ENCODE data around the gene CLPSL1. TPM values are rescaled to one million over a fixed set of nuclear protein-coding genes. Genes with fewer than 3 reads are reported as not detected.

The CLPSL1 gene
- total RNA-seq, 5 donors from 2014 or later (not counting 1 experiment from before 2014, with no cell fraction given) = not detected

- H3K9me3 Mint-ChIP-seq = no peaks in the 10 kb centered on the region
- no peak for DNase-seq
- H3K36me3 Mint-ChIP-seq = no peaks in the 10 kb centered on the region
- H3K4me3 Mint-ChIP-seq = no peak overlapping the region
- H3K4me1 ChIP-seq (ENCODE audit: control insufficient read depth in 1 of 2, extremely low read depth in 1 of 2, insufficient read depth in 2 of 2, low read length in 2 of 2) = no peaks in the 10 kb centered on the region
- peaks cover 0 to 6% (median 0%) of the 10 kb centered on the region in 3 donors for H3K4me1 Mint-ChIP-seq
- no peaks in the 10 kb centered on the region for H3K36me3 ChIP-seq (ENCODE audit: control insufficient read depth in 2 of 2, extremely low read depth in 1 of 2, insufficient read depth in 1 of 2, low read length in 1 of 2)
- H3K27ac Mint-ChIP-seq = no peak overlapping the region
- ChIA-PET POLR2A (no interaction called here), CTCF (no interaction called here)
- H3K9me3 ChIP-seq = no peaks in the 10 kb centered on the region
- no peak for ATAC-seq (replicated peaks in 1 of 4)
- 87% methylated on average over 5 of the region's 6 CpGs for WGBS (ENCODE audit: insufficient coverage)
- no peak overlapping the region for H3K27ac ChIP-seq (ENCODE audit: low read length)
- peaks cover 20% of the 10 kb centered on the region in 2 donors for H3K27me3 Mint-ChIP-seq
- peaks cover 0 to 35% of the 10 kb centered on the region in 2 experiments for H3K27me3 ChIP-seq (replicated peaks in 1 of 2; ENCODE audit: control insufficient read depth in 2 of 2, extremely low read depth in 1 of 2, insufficient read depth in 2 of 2, low read length in 1 of 2)
- H3K4me3 ChIP-seq (ENCODE audit: control insufficient read depth in 1 of 2, extremely low read depth in 1 of 2, low read length in 1 of 2) = no peak overlapping the region
Measured at GRCh38 chr6:35811699-35811995, 30.8 kb downstream of the CLPSL1 start.

GRCh38 chr6:35817515-35817914, 36.7 kb downstream of the CLPSL1 start:
- DNase-seq (no peak), ATAC-seq (replicated peaks in 1 of 4) (no peak)
- ChIA-PET CTCF (no interaction called here), POLR2A (no interaction called here)
- Mint-ChIP-seq H3K27ac (no peak overlapping the region), H3K4me3 (no peak overlapping the region), H3K27me3 (no peaks in the 10 kb centered on the region), H3K36me3 (no peaks in the 10 kb centered on the region), H3K4me1 (no peaks in the 10 kb centered on the region), H3K9me3 (peaks cover 0 to 4% (median 0%) of the 10 kb centered on the region in 3 donors)
- H3K27me3 ChIP-seq (replicated peaks in 1 of 2; ENCODE audit: control insufficient read depth in 2 of 2, extremely low read depth in 1 of 2, insufficient read depth in 2 of 2, low read length in 1 of 2) = peaks cover 0 to 16% of the 10 kb centered on the region in 2 experiments
- H3K4me3 ChIP-seq (ENCODE audit: control insufficient read depth in 1 of 2, extremely low read depth in 1 of 2, low read length in 1 of 2) = no peak overlapping the region
- no peaks in the 10 kb centered on the region for H3K36me3 ChIP-seq (ENCODE audit: control insufficient read depth in 2 of 2, extremely low read depth in 1 of 2, insufficient read depth in 1 of 2, low read length in 1 of 2)
- no peak overlapping the region for H3K27ac ChIP-seq (ENCODE audit: low read length)
- H3K9me3 ChIP-seq = no peaks in the 10 kb centered on the region
- H3K4me1 ChIP-seq (ENCODE audit: control insufficient read depth in 1 of 2, extremely low read depth in 1 of 2, insufficient read depth in 2 of 2, low read length in 2 of 2) = no peaks in the 10 kb centered on the region

DNA sequence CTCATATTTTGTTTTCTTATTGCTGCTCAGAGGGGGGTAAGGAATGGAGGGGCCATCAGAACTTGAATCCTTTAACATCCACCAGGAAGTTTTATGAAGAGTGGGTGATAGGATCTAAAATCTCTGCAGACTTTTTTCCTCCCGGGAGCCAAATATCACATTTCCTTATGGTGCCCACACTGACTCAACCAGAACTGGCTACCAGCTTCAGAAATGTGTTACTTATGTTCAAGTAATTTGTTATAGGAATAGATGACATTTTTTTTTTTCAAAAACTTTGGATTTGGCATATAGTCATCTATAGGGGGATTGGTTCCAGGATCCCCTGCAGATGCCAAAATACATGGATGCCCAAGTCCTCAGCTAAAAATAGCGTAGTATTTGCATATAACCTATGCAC, 42.8 kb downstream of the CLPSL1 start:
- no peak for DNase-seq
- H3K4me3 Mint-ChIP-seq = no peak overlapping the region
- H3K36me3 Mint-ChIP-seq = no peaks in the 10 kb centered on the region
- no peak for ATAC-seq (replicated peaks in 1 of 4)
- Histone ChIP-seq H3K4me1 (ENCODE audit: control insufficient read depth in 1 of 2, extremely low read depth in 1 of 2, insufficient read depth in 2 of 2, low read length in 2 of 2) (no peaks in the 10 kb centered on the region), H3K27me3 (replicated peaks in 1 of 2; ENCODE audit: control insufficient read depth in 2 of 2, extremely low read depth in 1 of 2, insufficient read depth in 2 of 2, low read length in 1 of 2) (peaks cover 0 to 9% of the 10 kb centered on the region in 2 experiments), H3K4me3 (ENCODE audit: control insufficient read depth in 1 of 2, extremely low read depth in 1 of 2, low read length in 1 of 2) (no peak overlapping the region), H3K9me3 (no peaks in the 10 kb centered on the region), H3K36me3 (ENCODE audit: control insufficient read depth in 2 of 2, extremely low read depth in 1 of 2, insufficient read depth in 1 of 2, low read length in 1 of 2) (no peaks in the 10 kb centered on the region), H3K27ac (ENCODE audit: low read length) (no peak overlapping the region)
- ChIA-PET POLR2A (no interaction called here), CTCF (interaction anchor here in 1 of 2 donors (0.7 kb wide), 1 partner anchor 127 kb away, joined by 5 read pairs; no protein-coding TSS in a partner anchor)
- H3K27ac Mint-ChIP-seq = no peak overlapping the region
- no CpG with 5 or more reads among the region's 2 CpGs for WGBS (ENCODE audit: insufficient coverage)
- no peaks in the 10 kb centered on the region for H3K9me3 Mint-ChIP-seq
- H3K4me1 Mint-ChIP-seq = no peaks in the 10 kb centered on the region
- peaks cover 5 to 6% of the 10 kb centered on the region in 2 donors for H3K27me3 Mint-ChIP-seq

GRCh38 chr6:35824552-35825192, 43.9 kb downstream of the CLPSL1 start:
- Histone ChIP-seq H3K27me3 (replicated peaks in 1 of 2; ENCODE audit: control insufficient read depth in 2 of 2, extremely low read depth in 1 of 2, insufficient read depth in 2 of 2, low read length in 1 of 2) (peaks cover 0 to 7% of the 10 kb centered on the region in 2 experiments), H3K27ac (ENCODE audit: low read length) (no peak overlapping the region), H3K4me3 (ENCODE audit: control insufficient read depth in 1 of 2, extremely low read depth in 1 of 2, low read length in 1 of 2) (no peak overlapping the region), H3K4me1 (ENCODE audit: control insufficient read depth in 1 of 2, extremely low read depth in 1 of 2, insufficient read depth in 2 of 2, low read length in 2 of 2) (no peaks in the 10 kb centered on the region), H3K36me3 (ENCODE audit: control insufficient read depth in 2 of 2, extremely low read depth in 1 of 2, insufficient read depth in 1 of 2, low read length in 1 of 2) (no peaks in the 10 kb centered on the region), H3K9me3 (no peaks in the 10 kb centered on the region)
- WGBS (ENCODE audit: insufficient coverage) = 74% methylated on average over 3 of the region's 5 CpGs
- ChIA-PET CTCF (no interaction called here), POLR2A (no interaction called here)
- ATAC-seq (replicated peaks in 1 of 4) (no peak), DNase-seq (no peak)
- H3K36me3 Mint-ChIP-seq = no peaks in the 10 kb centered on the region
- peaks cover 5 to 6% of the 10 kb centered on the region in 2 donors for H3K27me3 Mint-ChIP-seq
- H3K4me3 Mint-ChIP-seq = no peak overlapping the region
- no peaks in the 10 kb centered on the region for H3K4me1 Mint-ChIP-seq
- no peaks in the 10 kb centered on the region for H3K9me3 Mint-ChIP-seq
- no peak overlapping the region for H3K27ac Mint-ChIP-seq

DNA sequence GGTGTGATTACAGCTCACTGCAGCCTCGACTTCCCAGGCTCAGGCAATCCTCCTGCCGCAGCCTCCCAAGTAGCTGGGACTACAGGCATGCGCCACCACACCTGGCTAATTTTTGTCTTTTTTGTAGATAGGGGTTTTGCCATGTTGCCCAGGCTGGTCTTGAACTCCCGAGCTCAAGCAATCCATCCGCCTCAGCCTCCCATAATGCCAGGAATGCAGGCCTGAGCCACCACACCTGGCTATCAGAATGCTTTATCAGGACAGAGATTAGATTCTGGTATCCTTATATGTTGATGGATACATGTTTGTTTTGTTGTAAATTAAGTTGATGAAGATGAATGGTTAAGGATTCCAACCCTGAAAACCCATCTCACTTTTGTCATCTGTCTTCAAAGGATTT, 48.5 kb downstream of the CLPSL1 start:
- Mint-ChIP-seq H3K36me3 (peaks cover 11% of the 10 kb centered on the region), H3K4me1 (no peaks in the 10 kb centered on the region), H3K9me3 (no peaks in the 10 kb centered on the region), H3K4me3 (no peak overlapping the region), H3K27ac (no peak overlapping the region), H3K27me3 (peaks cover 4 to 5% of the 10 kb centered on the region in 2 donors)
- no peak for DNase-seq
- CTCF ChIA-PET = interaction anchor here in 1 of 2 donors (0.6 kb wide), 1 partner anchor 1688 kb away, joined by 6 read pairs; no protein-coding TSS in a partner anchor
- WGBS (ENCODE audit: insufficient coverage) = no CpG with 5 or more reads among the region's 5 CpGs
- H3K9me3 ChIP-seq = no peaks in the 10 kb centered on the region
- no peak overlapping the region for H3K4me3 ChIP-seq (ENCODE audit: control insufficient read depth in 1 of 2, extremely low read depth in 1 of 2, low read length in 1 of 2)
- H3K4me1 ChIP-seq (ENCODE audit: control insufficient read depth in 1 of 2, extremely low read depth in 1 of 2, insufficient read depth in 2 of 2, low read length in 2 of 2) = no peaks in the 10 kb centered on the region
- peaks cover 6% of the 10 kb centered on the region in 2 donors for H3K36me3 ChIP-seq (ENCODE audit: control insufficient read depth in 2 of 2, extremely low read depth in 1 of 2, insufficient read depth in 1 of 2, low read length in 1 of 2)
- peaks cover 0 to 6% of the 10 kb centered on the region in 2 experiments for H3K27me3 ChIP-seq (replicated peaks in 1 of 2; ENCODE audit: control insufficient read depth in 2 of 2, extremely low read depth in 1 of 2, insufficient read depth in 2 of 2, low read length in 1 of 2)
- no peak overlapping the region for H3K27ac ChIP-seq (ENCODE audit: low read length)
- POLR2A ChIA-PET = no interaction called here
- ATAC-seq (replicated peaks in 1 of 4) = no peak

- WGBS (ENCODE audit: insufficient coverage) = no CpG with 5 or more reads among the region's 5 CpGs
- POLR2A ChIA-PET = interaction anchor here in 1 of 2 donors (0.5 to 0.6 kb wide), 2 partner anchors 473 to 577 kb away, joined by 6 to 7 read pairs; no protein-coding TSS in a partner anchor
Measured at GRCh38 chr6:35831257-35832007, 50.6 kb downstream of the CLPSL1 start.

More at GRCh38 chr6:35831257-35832007, 50.6 kb downstream of the CLPSL1 start:
- Histone ChIP-seq H3K9me3 (no peaks in the 10 kb centered on the region), H3K27ac (ENCODE audit: low read length) (no peak overlapping the region), H3K4me1 (ENCODE audit: control insufficient read depth in 1 of 2, extremely low read depth in 1 of 2, insufficient read depth in 2 of 2, low read length in 2 of 2) (no peaks in the 10 kb centered on the region), H3K4me3 (ENCODE audit: control insufficient read depth in 1 of 2, extremely low read depth in 1 of 2, low read length in 1 of 2) (no peak overlapping the region), H3K36me3 (ENCODE audit: control insufficient read depth in 2 of 2, extremely low read depth in 1 of 2, insufficient read depth in 1 of 2, low read length in 1 of 2) (peaks cover 6 to 18% of the 10 kb centered on the region in 2 donors), H3K27me3 (replicated peaks in 1 of 2; ENCODE audit: control insufficient read depth in 2 of 2, extremely low read depth in 1 of 2, insufficient read depth in 2 of 2, low read length in 1 of 2) (no peaks in the 10 kb centered on the region)
- Mint-ChIP-seq H3K4me3 (no peak overlapping the region), H3K36me3 (peaks cover 20% of the 10 kb centered on the region), H3K27me3 (no peaks in the 10 kb centered on the region), H3K27ac (no peak overlapping the region), H3K9me3 (no peaks in the 10 kb centered on the region), H3K4me1 (no peaks in the 10 kb centered on the region)
- CTCF ChIA-PET = no interaction called here
- DNase-seq (no peak), ATAC-seq (replicated peaks in 1 of 4) (no peak)

Measured in T-cell (primary cell).